GM12878 (cell line): ENCODE data around the gene MEF2D. TPM values are rescaled to one million over a fixed set of nuclear protein-coding genes. Genes with fewer than 3 reads are reported as not detected.

Experiments
- ATAC-seq: fragments of 200-7000 bp; cut with Tn5 transposase; 3 replicates; pipeline ENCODE4 v1.9.1; 2020; ENCODE audit warnings: mild to moderate bottlenecking, moderate library complexity
- BruUV-seq: library from RNA; stranded (reverse); fragments of 400-500 nt; replicated peaks from 2 replicates; lab custom pipeline; 2021; lab: Mats Ljungman, UMichigan
- CTCF ChIA-PET: fragments of 300-600 bp; sonication (Branson Sonifier 250); formaldehyde crosslinking; extraction: SDS; loops from one replicate; lab custom pipeline; 2021; ENCODE audit warnings: inconsistent platforms; lab: Yijun Ruan, JAX
- POLR2A ChIA-PET: fragments of 350-600 bp; formaldehyde crosslinking; extraction: SDS; loops from one replicate; lab custom pipeline; 2021; ENCODE audit warnings: inconsistent platforms; lab: Charles Lee
- RAD21 ChIA-PET: fragments of 300-600 bp; sonication (Branson Sonifier 250); formaldehyde crosslinking; loops from one replicate; lab custom pipeline; 2023; ENCODE audit warnings: antibody characterized with exemption; ENCODE audit not compliant: unreplicated experiment; lab: Charles Lee
- SMC1A ChIA-PET: fragments of 300-600 bp; sonication (Branson Sonifier 250); formaldehyde crosslinking; loops from one replicate; lab custom pipeline; 2023; ENCODE audit not compliant: unreplicated experiment, uncharacterized antibody; lab: Charles Lee
- DNase-seq: peaks from one replicate; pipeline ENCODE4 v3.0.0-alpha.2; 2011; ENCODE audit warnings: low read depth, low spot score
- FAIRE-seq: peaks from 3 replicates; lab custom pipeline; 2011; peaks lifted over from hg19 to GRCh38; lab: Jason Lieb, UNC
- H2AFZ ChIP-seq: 2 replicates; pipeline ENCODE4 v1.6.0; 2011; ENCODE audit warnings: low read depth, low read length, control low read depth; ENCODE audit not compliant: control insufficient read depth
- H3K27ac ChIP-seq: 2 replicates; pipeline ENCODE4 v1.5.1; 2011; ENCODE audit warnings: control low read depth; ENCODE audit not compliant: control insufficient read depth, insufficient read depth
- H3K27me3 ChIP-seq, 2 experiments: replicated peaks in 1 of 2; 2 replicates each; pipeline versions ENCODE4 v1.6.0 to v1.6.1; 2011; ENCODE audit warnings: low read length in 1 of 2; ENCODE audit not compliant: control insufficient read depth in 2 of 2, insufficient read depth in 2 of 2
- H3K36me3 ChIP-seq, 2 experiments: 2 replicates each; pipeline ENCODE4 v1.5.1; 2011; ENCODE audit warnings: low read length in 1 of 2; ENCODE audit not compliant: control insufficient read depth in 2 of 2, insufficient read depth in 2 of 2
- H3K4me1 ChIP-seq: 2 replicates; pipeline ENCODE4 v1.6.1; 2011; ENCODE audit warnings: mild to moderate bottlenecking, low read length, moderate library complexity, mixed read lengths; ENCODE audit not compliant: control insufficient read depth, insufficient read depth
- H3K4me2 ChIP-seq: 2 replicates; pipeline ENCODE4 v1.6.0; 2011; ENCODE audit warnings: control low read depth; ENCODE audit not compliant: control insufficient read depth, insufficient read depth
- H3K4me3 ChIP-seq: fragments of 200-600 bp; sonication (generic); 2 replicates; pipeline ENCODE4 v1.5.1; 2016
- H3K79me2 ChIP-seq: 2 replicates; pipeline ENCODE4 v1.6.0; 2011; ENCODE audit warnings: low read length; ENCODE audit not compliant: control insufficient read depth, insufficient read depth
- H3K9ac ChIP-seq: 2 replicates; pipeline ENCODE4 v1.8.0; 2011; ENCODE audit warnings: low read length, control low read depth, mixed read lengths; ENCODE audit not compliant: control insufficient read depth, insufficient read depth
- H3K9me3 ChIP-seq: replicated peaks from 3 replicates; pipeline ENCODE4 v1.5.1; 2011; ENCODE audit warnings: mild to moderate bottlenecking, low read length; ENCODE audit not compliant: control insufficient read depth, insufficient read depth
- H4K20me1 ChIP-seq: 2 replicates; pipeline ENCODE4 v1.6.0; 2011; ENCODE audit not compliant: control insufficient read depth, insufficient read depth
- BCL3 ChIP-seq: IDR thresholded peaks from 2 replicates; pipeline ENCODE4 v1.6.1; 2011; ENCODE audit warnings: borderline replicate concordance, low read depth, mild to moderate bottlenecking, moderate library complexity, low read length; ENCODE audit not compliant: insufficient read depth, poor library complexity, severe bottlenecking
- CBX5 ChIP-seq: sonication (generic); IDR thresholded peaks from 2 replicates; pipeline ENCODE4 v1.6.1; 2016; ENCODE audit warnings: low read depth, moderate library complexity, mild to moderate bottlenecking, inconsistent platforms
- E2F8 ChIP-seq: fragments of 450-650 bp; IDR thresholded peaks from 2 replicates; pipeline ENCODE4 v1.6.1; 2018; ENCODE audit warnings: mild to moderate bottlenecking, low read depth, moderate library complexity; ENCODE audit not compliant: partially characterized antibody
- E4F1 ChIP-seq: fragments of 450-650 bp; IDR thresholded peaks from 2 replicates; pipeline ENCODE4 v1.6.1; 2018; ENCODE audit warnings: borderline replicate concordance, mild to moderate bottlenecking; ENCODE audit not compliant: partially characterized antibody
- HCFC1 ChIP-seq: fragments of 150-350 bp; IDR thresholded peaks from 2 replicates; pipeline ENCODE4 v1.6.1; 2014; ENCODE audit warnings: low read length
- HDAC2 ChIP-seq: fragments of 200-600 bp; sonication (generic); IDR thresholded peaks from 2 replicates; pipeline ENCODE4 v1.6.1; 2017
- IRF4 ChIP-seq: IDR thresholded peaks from 2 replicates; pipeline ENCODE4 v1.6.1; 2011; ENCODE audit warnings: low read depth, low read length
- JUND ChIP-seq: IDR thresholded peaks from 2 replicates; pipeline ENCODE4 v1.6.1; 2012; ENCODE audit warnings: low read depth, mild to moderate bottlenecking, low read length, improper control_type of control experiment, moderate library complexity
- NR2C1 ChIP-seq: fragments of 450-650 bp; IDR thresholded peaks from 2 replicates; pipeline ENCODE4 v1.6.1; 2017; ENCODE audit warnings: antibody characterized with exemption, mild to moderate bottlenecking, moderate library complexity
- NR2F1 ChIP-seq: fragments of 450-650 bp; conservative IDR thresholded peaks from 2 replicates; pipeline ENCODE4 v1.6.1; 2017; ENCODE audit warnings: mild to moderate bottlenecking
- RELA ChIP-seq: fragments of 450-650 bp; IDR thresholded peaks from 2 replicates; pipeline ENCODE4 v1.8.0; 2014; ENCODE audit warnings: borderline replicate concordance; ENCODE audit not compliant: partially characterized antibody
- TAF1 ChIP-seq: IDR thresholded peaks from 2 replicates; pipeline ENCODE4 v1.6.1; 2011; ENCODE audit warnings: mild to moderate bottlenecking, low read depth, low read length, borderline replicate concordance
- YBX1 ChIP-seq: fragments of 450-650 bp; IDR thresholded peaks from 2 replicates; pipeline ENCODE4 v1.6.1; 2016; ENCODE audit warnings: antibody characterized with exemption
- ZZZ3 ChIP-seq: IDR thresholded peaks from 2 replicates; pipeline ENCODE4 v1.6.1; 2011; ENCODE audit warnings: low read depth; ENCODE audit not compliant: control insufficient read depth, insufficient read length
- WGBS: methylation state at CpG from one replicate; pipeline ENCODE4 v1.1.6; 2016; ENCODE audit warnings: low lambda C conversion rate; ENCODE audit not compliant: insufficient replicate concordance, insufficient coverage; ENCODE audit errors: missing lambda C conversion rate; 5-methylcytosine and 5-hydroxymethylcytosine counted together
- in situ Hi-C: fragments of 300-500 bp; cut with MboI; formaldehyde crosslinking; loops from 9 replicates; pipeline ENCODE4 v1.14.3; 2018; ENCODE audit warnings: mixed read lengths
- intact Hi-C: fragments of 100-400 bp; cut with micrococcal nuclease; formaldehyde crosslinking; loops from one replicate; pipeline ENCODE4 v1.14.2; 2022; ENCODE audit not compliant: unreplicated experiment
- polyA plus RNA-seq, 11 experiments: library from polyadenylated mRNA; depleted of rRNA in 4 of 11; unstranded in 6 of 11; stranded (reverse) in 5 of 11; fragments of >200 nt; fragmentation: Nextera tagmentation in 4 of 11; fragmentation: Illumina TruSeq in 1 of 11; extraction: Ambion mirVana in 4 of 11; extraction: Trizol in 1 of 11; gene quantifications; 1 replicate in 1 of 11; 2 replicates in 10 of 11; pipeline versions ENCODE4 v1.2.1 to v1.2.3, GENCODE V29; 2011 to 2016; ENCODE audit warnings: inconsistent platforms in 2 of 11, missing spikeins in 2 of 11, low read depth in 1 of 11
- total RNA-seq, 4 experiments: library from RNA; depleted of rRNA in 3 of 4; stranded (reverse); fragments of >200 nt in 3 of 4; fragmentation: Illumina TruSeq in 1 of 4; extraction: Trizol in 1 of 4; gene quantifications; 2 replicates each; pipeline versions ENCODE4 v1.2.1 to v1.2.3, GENCODE V29; 2013 to 2021

The MEF2D gene
- total and polyA plus RNA-seq, 10 of the 15 experiments (the other 5 are each of a cell fraction or from before 2014, with no cell fraction given): 0.61 to 53.0 (median 15.2) TPM

GRCh38 chr1:156516821-156517220, 16.2 kb upstream of the MEF2D start:
- intact Hi-C loops (no loop called here), in situ Hi-C loops (no loop called here)
- CTCF ChIA-PET: interaction anchor here (0.5 to 1.5 kb wide), 6 partner anchors 8 to 445 kb away, joined by 3 to 5 read pairs (median 3); no protein-coding TSS in a partner anchor
- TF ChIP-seq HDAC2 (no peak), CBX5 (no peak), RELA (no peak), NR2C1 (no peak), E2F8 (no peak), BCL3 (no peak), YBX1 (no peak), TAF1 (no peak), NR2F1 (no peak), ZZZ3 (no peak), JUND (no peak), HCFC1 (no peak), IRF4 (no peak), E4F1 (no peak)
- DNase-seq: no peak
- SMC1A ChIA-PET: interaction anchor here (0.7 to 1.5 kb wide), 7 partner anchors 8 to 85 kb away, joined by 3 to 7 read pairs (median 3); no protein-coding TSS in a partner anchor
- H3K27ac ChIP-seq: no peak overlapping the region
- H4K20me1 ChIP-seq: no peaks in the 10 kb centered on the region
- no peaks in the 10 kb centered on the region for H3K9me3 ChIP-seq
- RAD21 ChIA-PET: interaction anchor here (0.7 to 1.9 kb wide), 3 partner anchors 8 to 36 kb away, joined by 3 to 4 read pairs (median 4); no protein-coding TSS in a partner anchor
- no peaks in the 10 kb centered on the region for H3K79me2 ChIP-seq
- no peaks in the 10 kb centered on the region for H3K27me3 ChIP-seq
- H2AFZ ChIP-seq: no peak overlapping the region
- no peaks in the 10 kb centered on the region for H3K4me1 ChIP-seq
- ATAC-seq: no peak
- POLR2A ChIA-PET: interaction anchor here (0.5 to 2.2 kb wide), 3 partner anchors 8 to 15 kb away, joined by 3 to 11 read pairs (median 4); no protein-coding TSS in a partner anchor
- H3K36me3 ChIP-seq: no peaks in the 10 kb centered on the region
- no peak overlapping the region for H3K4me2 ChIP-seq
- no TSS peak for BruUV-seq
- WGBS: 93% methylated on average over 4 of the region's 4 CpGs
- FAIRE-seq: no peak
- H3K9ac ChIP-seq: no peak overlapping the region
- no peak overlapping the region for H3K4me3 ChIP-seq
